HG02973 (cell line): ENCODE measurements around the gene ULK2.
A peak's percentile ranks its signal among the peaks of the same experiment; 100 is the strongest.
"Not testable (repeated sequence)": the region's sequence is repeated elsewhere in the genome, so short reads cannot be mapped to it uniquely, and the experiment has no call there.

Experiments used
- ATAC-seq: cut with Tn5 transposase; IDR thresholded peaks from one replicate; pipeline ENCODE4 v1.9.1; 2021; ENCODE audit warnings: moderate library complexity; ENCODE audit not compliant: unreplicated experiment

Gene ULK2

GRCh38 chr17:19867329-19868078, at the start of gene ULK2:
TSS of gene ULK2 (minus strand) at chr17:19867936. CDS start at chr17:19867417, 519 bp downstream.
- peak; percentile 50 for ATAC-seq

GRCh38 chr17:19915245-19915978, 47.7 kb upstream of the ULK2 start:
- ATAC-seq: no peak

- ATAC-seq: no peak
Observed at GRCh38 chr17:19911033-19911432, 43.3 kb upstream of the ULK2 start.

- no peak for ATAC-seq
Observed at GRCh38 chr17:19909139-19909538, 41.4 kb upstream of the ULK2 start.

GRCh38 chr17:19905502-19905901, 37.8 kb upstream of the ULK2 start:
- no peak for ATAC-seq

- ATAC-seq: no peak
Observed at GRCh38 chr17:19904924-19905323, 37.2 kb upstream of the ULK2 start.

GRCh38 chr17:19904412-19904811, 36.7 kb upstream of the ULK2 start:
- no peak for ATAC-seq

- ATAC-seq: no peak
Observed at GRCh38 chr17:19900809-19901208, 33.1 kb upstream of the ULK2 start.

- ATAC-seq: no peak
Observed at GRCh38 chr17:19897903-19898302, 30.2 kb upstream of the ULK2 start.

GRCh38 chr17:19897090-19897837, 29.5 kb upstream of the ULK2 start:
- ATAC-seq: no peak

- no peak for ATAC-seq
Observed at GRCh38 chr17:19896679-19897078, 28.9 kb upstream of the ULK2 start.

GRCh38 chr17:19890554-19890953, 22.8 kb upstream of the ULK2 start:
- not testable (repeated sequence) for ATAC-seq

GRCh38 chr17:19890001-19890400, 22.3 kb upstream of the ULK2 start:
- ATAC-seq: not testable (repeated sequence)

- no peak for ATAC-seq
Observed at GRCh38 chr17:19886116-19886515, 18.4 kb upstream of the ULK2 start.

GRCh38 chr17:19883537-19884215, 15.9 kb upstream of the ULK2 start:
- no peak for ATAC-seq

GRCh38 chr17:19880393-19880792, 12.7 kb upstream of the ULK2 start:
- ATAC-seq: no peak

GRCh38 chr17:19877364-19877945, 9.7 kb upstream of the ULK2 start:
- ATAC-seq: no peak

- ATAC-seq: no peak
Observed at GRCh38 chr17:19876529-19877161, 8.9 kb upstream of the ULK2 start.

- no peak for ATAC-seq
Observed at GRCh38 chr17:19874256-19874655, 6.5 kb upstream of the ULK2 start.

- ATAC-seq: no peak
Observed at GRCh38 chr17:19873346-19873745, 5.6 kb upstream of the ULK2 start.
